ENCODE results near the gene RTL9. TPM values are rescaled to one million over a fixed set of nuclear protein-coding genes. Genes with fewer than 3 reads are reported as not detected.

RTL9 gene
- total and polyA plus RNA-seq, 9 of the 15 experiments (the other 6 are each of a cell fraction or from before 2014, with no cell fraction given) = 0.04 to 0.35 (median 0.13) TPM; not detected in 1

DNA sequence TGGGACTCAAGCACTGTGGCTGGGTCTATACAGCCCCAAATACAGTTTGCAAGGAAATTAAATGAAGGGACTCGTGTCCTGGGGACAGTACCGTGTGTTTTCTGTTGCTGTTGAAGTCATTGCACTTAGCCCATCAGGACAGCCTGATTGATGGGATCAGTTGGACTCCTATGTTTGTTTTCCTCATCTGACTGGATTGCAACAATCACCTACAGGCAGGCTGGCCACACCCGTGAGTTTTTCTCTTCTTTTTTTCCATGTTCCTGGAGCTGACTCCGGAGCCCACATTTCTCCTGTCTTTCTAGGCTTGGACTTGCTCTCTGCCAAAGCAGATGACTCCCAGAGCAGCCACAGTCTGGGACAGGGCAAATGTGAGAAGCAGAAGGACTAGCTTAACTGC lies 38.1 kb downstream of the RTL9 start:
- 0% methylated on average over 3 of the region's 4 CpGs for WGBS (ENCODE audit: insufficient coverage, low coverage, missing lambda C conversion rate)
- in situ Hi-C loops (cut with MboI) = no loop called here
- FAIRE-seq (peak; percentile 75), DNase-seq (ENCODE audit: extremely low read depth in 1 of 4, low spot score in 3 of 4) (peak in 1 of 4 experiments; percentile 40), ATAC-seq (peak; percentile 19)
- no peaks in the 10 kb centered on the region for H3K79me2 ChIP-seq (ENCODE audit: control insufficient read depth, insufficient read depth, low read length)
- H3K4me2 ChIP-seq (ENCODE audit: insufficient read depth, low read length) = peak overlapping the region; percentile 48
- H4K20me1 ChIP-seq (replicated peaks; ENCODE audit: control insufficient read depth, insufficient read depth, low read length) = no peaks in the 10 kb centered on the region
- POLR2A ChIA-PET = interaction anchor here (1.1 to 1.3 kb wide), 2 partner anchors 14 to 61 kb away, joined by 3 to 4 read pairs; no protein-coding TSS in a partner anchor
- intact Hi-C loops (cut with micrococcal nuclease) = no loop called here
- no peak overlapping the region for H3K4me3 ChIP-seq
- H3K36me3 ChIP-seq (ENCODE audit: control insufficient read depth, insufficient read depth, low read length) = no peaks in the 10 kb centered on the region
- H3K27me3 ChIP-seq (ENCODE audit: control insufficient read depth in 2 of 2, insufficient read depth in 2 of 2, low read length in 2 of 2) = no peaks in the 10 kb centered on the region
- no TSS peak for BruUV-seq (replicated peaks)
- no peaks in the 10 kb centered on the region for H3K9me1 ChIP-seq (ENCODE audit: control insufficient read depth, insufficient read depth, low read length)
- H3K4me1 ChIP-seq (replicated peaks in 1 of 2; ENCODE audit: control insufficient read depth in 2 of 2, insufficient read depth in 2 of 2, low read length in 2 of 2) = peaks cover 10 to 53% of the 10 kb centered on the region in 2 experiments; a peak in 4 of 5 replicates
- peak overlapping the region; percentile 90 for H2AFZ ChIP-seq (ENCODE audit: low read depth, low read length)
- peak overlapping the region; percentile 8 to 38; a peak in 2 of 4 replicates for H3K9ac ChIP-seq (ENCODE audit: insufficient read depth in 1 of 2, low read depth in 2 of 2, low read length in 2 of 2)
- CTCF ChIA-PET (ENCODE audit: low intra/inter-chr PET ratio) = no interaction called here
- peak overlapping the region; percentile 11; the same call in 2 of the 3 replicates for H3K27ac ChIP-seq (ENCODE audit: extremely low read depth, low read depth, low read length)
- no peaks in the 10 kb centered on the region; the same call in 1 of the 2 replicates for H3K9me3 ChIP-seq (replicated peaks; ENCODE audit: control insufficient read depth, insufficient read depth, low read depth, low read length)
- no peak for TF ChIP-seq MXI1 (IDR thresholded peaks at IDR 0.05; ENCODE audit: low read depth, low read length)
- TF ChIP-seq FOXP1 (CRISPR knock-in tag; IDR thresholded peaks at IDR 0.05) = no peak
- TF ChIP-seq STAT5A (IDR thresholded peaks at IDR 0.05; ENCODE audit: borderline replicate concordance, low read length) = no peak
- TF ChIP-seq ILF3 (IDR thresholded peaks at IDR 0.05; ENCODE audit: borderline replicate concordance) = no peak
- TF ChIP-seq, protein P1, sequence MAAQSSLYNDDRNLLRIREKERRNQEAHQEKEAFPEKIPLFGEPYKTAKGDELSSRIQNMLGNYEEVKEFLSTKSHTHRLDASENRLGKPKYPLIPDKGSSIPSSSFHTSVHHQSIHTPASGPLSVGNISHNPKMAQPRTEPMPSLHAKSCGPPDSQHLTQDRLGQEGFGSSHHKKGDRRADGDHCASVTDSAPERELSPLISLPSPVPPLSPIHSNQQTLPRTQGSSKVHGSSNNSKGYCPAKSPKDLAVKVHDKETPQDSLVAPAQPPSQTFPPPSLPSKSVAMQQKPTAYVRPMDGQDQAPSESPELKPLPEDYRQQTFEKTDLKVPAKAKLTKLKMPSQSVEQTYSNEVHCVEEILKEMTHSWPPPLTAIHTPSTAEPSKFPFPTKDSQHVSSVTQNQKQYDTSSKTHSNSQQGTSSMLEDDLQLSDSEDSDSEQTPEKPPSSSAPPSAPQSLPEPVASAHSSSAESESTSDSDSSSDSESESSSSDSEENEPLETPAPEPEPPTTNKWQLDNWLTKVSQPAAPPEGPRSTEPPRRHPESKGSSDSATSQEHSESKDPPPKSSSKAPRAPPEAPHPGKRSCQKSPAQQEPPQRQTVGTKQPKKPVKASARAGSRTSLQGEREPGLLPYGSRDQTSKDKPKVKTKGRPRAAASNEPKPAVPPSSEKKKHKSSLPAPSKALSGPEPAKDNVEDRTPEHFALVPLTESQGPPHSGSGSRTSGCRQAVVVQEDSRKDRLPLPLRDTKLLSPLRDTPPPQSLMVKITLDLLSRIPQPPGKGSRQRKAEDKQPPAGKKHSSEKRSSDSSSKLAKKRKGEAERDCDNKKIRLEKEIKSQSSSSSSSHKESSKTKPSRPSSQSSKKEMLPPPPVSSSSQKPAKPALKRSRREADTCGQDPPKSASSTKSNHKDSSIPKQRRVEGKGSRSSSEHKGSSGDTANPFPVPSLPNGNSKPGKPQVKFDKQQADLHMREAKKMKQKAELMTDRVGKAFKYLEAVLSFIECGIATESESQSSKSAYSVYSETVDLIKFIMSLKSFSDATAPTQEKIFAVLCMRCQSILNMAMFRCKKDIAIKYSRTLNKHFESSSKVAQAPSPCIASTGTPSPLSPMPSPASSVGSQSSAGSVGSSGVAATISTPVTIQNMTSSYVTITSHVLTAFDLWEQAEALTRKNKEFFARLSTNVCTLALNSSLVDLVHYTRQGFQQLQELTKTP (IDR thresholded peaks at IDR 0.05; ENCODE audit: low read depth in 1 of 2, partially characterized antibody in 2 of 2) = no peak
- TF ChIP-seq GTF2E2 (tag; IDR thresholded peaks at IDR 0.05) = no peak
- TF ChIP-seq MEF2A (IDR thresholded peaks at IDR 0.05; ENCODE audit: control insufficient read depth, low read depth, low read length) = no peak
- TF ChIP-seq KDM5B (IDR thresholded peaks at IDR 0.05; ENCODE audit: insufficient replicate concordance, low read depth, low read length) = no peak
- TF ChIP-seq ZNF77 (CRISPR knock-in tag; IDR thresholded peaks at IDR 0.05) = no peak
- no peak for TF ChIP-seq ZNF589 (CRISPR knock-in tag; IDR thresholded peaks at IDR 0.05; ENCODE audit: low read depth)
- no peak for TF ChIP-seq FOXJ2 (tag; IDR thresholded peaks at IDR 0.05)
- no peak for TF ChIP-seq NELFE (IDR thresholded peaks at IDR 0.05; ENCODE audit: insufficient read depth, insufficient read length)
- TF ChIP-seq, protein P2, sequence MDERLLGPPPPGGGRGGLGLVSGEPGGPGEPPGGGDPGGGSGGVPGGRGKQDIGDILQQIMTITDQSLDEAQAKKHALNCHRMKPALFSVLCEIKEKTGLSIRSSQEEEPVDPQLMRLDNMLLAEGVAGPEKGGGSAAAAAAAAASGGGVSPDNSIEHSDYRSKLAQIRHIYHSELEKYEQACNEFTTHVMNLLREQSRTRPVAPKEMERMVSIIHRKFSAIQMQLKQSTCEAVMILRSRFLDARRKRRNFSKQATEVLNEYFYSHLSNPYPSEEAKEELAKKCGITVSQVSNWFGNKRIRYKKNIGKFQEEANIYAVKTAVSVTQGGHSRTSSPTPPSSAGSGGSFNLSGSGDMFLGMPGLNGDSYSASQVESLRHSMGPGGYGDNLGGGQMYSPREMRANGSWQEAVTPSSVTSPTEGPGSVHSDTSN (CRISPR knock-in tag; IDR thresholded peaks at IDR 0.05; ENCODE audit: low read depth) = no peak
- TF ChIP-seq, protein P2 (tag; conservative IDR thresholded peaks at IDR 0.05; ENCODE audit: low read depth) = peak; percentile 52
- TF ChIP-seq HDAC1 (IDR thresholded peaks at IDR 0.05) = no peak
- TF ChIP-seq, protein P3, sequence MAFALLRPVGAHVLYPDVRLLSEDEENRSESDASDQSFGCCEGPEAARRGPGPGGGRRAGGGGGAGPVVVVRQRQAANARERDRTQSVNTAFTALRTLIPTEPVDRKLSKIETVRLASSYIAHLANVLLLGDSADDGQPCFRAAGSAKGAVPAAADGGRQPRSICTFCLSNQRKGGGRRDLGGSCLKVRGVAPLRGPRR (CRISPR knock-in tag; IDR thresholded peaks at IDR 0.05) = no peak

Data from K562 (cell line).